ENCODE results near the gene CKAP2L.
A peak's percentile ranks its signal among the peaks of the same experiment; 100 is the strongest.
"Not testable (repeated sequence)": the region's sequence is repeated elsewhere in the genome, so short reads cannot be mapped to it uniquely, and the experiment has no call there.

CKAP2L gene

GRCh38 chr2:112724591-112725525, 39.6 kb downstream of the CKAP2L start:
- no peak for DNase-seq

GRCh38 chr2:112723995-112724394, 40.4 kb downstream of the CKAP2L start:
- DNase-seq = no peak

GRCh38 chr2:112723547-112723940, 40.9 kb downstream of the CKAP2L start:
- no peak for DNase-seq

- DNase-seq = no peak
Measured at GRCh38 chr2:112722816-112723546, 41.4 kb downstream of the CKAP2L start.

GRCh38 chr2:112721819-112722522, 42.4 kb downstream of the CKAP2L start:
- DNase-seq = no peak

- DNase-seq = no peak
Measured at GRCh38 chr2:112720785-112721184, 43.6 kb downstream of the CKAP2L start, which contains the start of gene NT5DC4. Gene NT5DC4, plus strand, starts transcription at chr2:112721020. Its CDS starts 60 bp downstream, at chr2:112721080.

GRCh38 chr2:112718863-112719370, 45.5 kb downstream of the CKAP2L start:
- DNase-seq = no peak

DNA sequence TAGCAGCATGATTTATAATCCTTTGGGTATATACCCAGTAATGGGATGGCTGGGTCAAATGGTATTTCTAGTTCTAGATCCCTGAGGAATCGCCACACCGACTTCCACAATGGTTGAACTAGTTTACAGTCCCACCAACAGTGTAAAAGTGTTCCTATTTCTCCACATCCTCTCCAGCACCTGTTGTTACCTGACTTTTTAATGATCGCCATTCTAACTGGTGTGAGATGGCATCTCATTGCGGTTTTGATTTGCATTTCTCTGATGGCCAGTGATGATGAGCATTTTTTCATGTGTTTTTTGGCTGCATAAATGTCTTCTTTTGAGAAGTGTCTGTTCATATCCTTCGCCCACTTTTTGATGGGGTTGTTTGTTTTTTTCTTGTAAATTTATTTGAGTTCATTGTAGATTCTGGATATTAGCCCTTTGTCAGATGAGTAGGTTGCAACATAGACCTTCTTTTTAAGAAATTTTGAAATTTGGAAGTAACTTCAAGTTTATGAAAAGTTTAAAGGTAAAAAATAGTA, 47.5 kb downstream of the CKAP2L start:
- not testable (repeated sequence) for DNase-seq

DNA sequence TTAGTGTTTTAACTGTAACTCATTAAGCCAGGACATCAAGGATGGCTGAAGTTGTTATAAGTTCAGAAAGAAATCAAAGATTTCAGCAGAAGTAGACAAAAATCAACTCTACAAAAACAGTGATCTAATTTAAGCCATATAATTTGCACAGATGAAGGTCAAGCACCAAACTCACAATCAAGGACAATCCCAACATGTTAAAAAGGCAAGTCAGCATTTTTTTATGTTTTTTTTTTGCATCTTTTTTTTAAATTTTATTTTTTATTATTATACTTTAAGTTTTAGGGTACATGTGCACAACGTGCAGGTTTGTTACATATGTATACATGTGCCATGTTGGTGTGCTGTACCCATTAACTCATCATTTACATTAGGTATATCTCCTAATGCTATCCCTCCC, 48.3 kb downstream of the CKAP2L start:
- not testable (repeated sequence) for DNase-seq

DNA sequence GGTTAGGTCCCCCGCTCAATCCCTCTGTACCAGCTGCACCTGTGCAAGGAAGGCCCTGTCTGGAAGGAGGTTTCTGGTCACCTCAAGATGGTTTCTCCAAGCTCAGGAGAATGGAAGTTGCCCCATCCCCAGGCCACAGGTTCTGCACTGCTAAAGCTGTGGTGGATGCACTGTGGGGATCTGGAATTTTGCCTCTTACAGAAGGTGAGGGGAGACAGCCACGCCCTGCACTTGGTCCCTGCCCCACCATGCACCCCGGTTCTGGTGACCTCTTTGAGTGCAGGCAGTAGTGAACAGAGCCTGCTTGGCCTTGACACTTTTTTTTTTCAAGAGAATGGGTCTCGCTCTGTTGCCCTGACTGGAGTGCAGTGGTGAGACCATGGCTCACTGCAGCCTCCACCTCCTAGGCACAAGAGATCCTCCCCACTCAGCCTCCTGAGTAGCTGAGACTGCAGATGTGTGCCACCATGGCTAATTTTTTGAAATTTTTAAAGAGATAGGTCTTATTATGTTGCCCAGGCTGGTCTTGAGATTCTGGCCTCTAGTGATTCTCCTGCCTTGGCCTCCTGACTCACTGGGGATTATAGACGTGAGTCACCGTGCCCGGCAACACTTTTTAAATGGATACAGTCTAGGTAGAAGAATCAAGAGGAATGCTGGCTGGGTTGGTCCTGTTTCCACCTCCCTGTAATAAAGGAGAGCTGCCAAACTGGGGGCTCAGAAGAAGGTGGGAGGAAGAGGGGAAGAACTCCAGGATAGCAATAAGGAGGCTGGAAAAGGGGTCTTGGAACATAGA, 49.4 kb downstream of the CKAP2L start:
- no peak for DNase-seq

DNA sequence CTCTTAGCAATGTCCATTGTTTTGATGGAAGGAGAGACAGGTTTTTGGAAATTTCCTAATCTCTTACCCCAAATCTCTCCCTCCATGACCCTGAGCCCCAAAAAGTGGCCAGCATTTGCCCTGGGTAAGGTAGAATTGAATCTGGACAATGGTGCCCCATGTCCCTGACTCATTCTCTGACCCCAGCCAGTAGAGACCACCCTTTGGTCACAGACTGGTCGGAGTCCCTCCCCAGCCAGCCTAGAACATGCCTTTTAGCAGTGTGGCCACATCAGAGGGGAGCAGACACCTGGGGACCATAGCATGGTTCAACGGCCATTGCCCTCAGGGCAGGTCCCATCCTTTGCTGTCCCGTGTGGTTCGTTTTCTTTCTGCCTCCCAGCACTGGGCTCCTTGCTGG, 50.1 kb downstream of the CKAP2L start:
- DNase-seq = no peak

DNA sequence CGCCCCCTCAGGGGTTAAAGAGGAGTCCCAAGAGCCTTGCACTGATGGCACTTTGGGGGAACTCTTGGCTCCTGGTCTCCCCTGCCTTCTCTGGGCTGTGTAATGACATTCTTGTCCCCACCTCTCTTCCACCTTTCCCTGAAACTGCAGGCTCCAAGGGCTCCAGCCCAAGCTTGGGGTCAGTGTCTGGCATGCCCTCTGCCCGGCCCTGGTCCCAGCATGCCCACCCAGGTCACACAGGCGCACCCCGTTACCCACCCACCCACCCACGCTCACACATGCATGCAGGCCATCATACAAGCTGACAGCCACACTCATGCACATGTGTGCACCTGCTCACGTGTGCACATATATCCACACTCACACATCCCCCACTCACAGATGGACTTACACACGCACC, 50.5 kb downstream of the CKAP2L start:
- DNase-seq = no peak

DNA sequence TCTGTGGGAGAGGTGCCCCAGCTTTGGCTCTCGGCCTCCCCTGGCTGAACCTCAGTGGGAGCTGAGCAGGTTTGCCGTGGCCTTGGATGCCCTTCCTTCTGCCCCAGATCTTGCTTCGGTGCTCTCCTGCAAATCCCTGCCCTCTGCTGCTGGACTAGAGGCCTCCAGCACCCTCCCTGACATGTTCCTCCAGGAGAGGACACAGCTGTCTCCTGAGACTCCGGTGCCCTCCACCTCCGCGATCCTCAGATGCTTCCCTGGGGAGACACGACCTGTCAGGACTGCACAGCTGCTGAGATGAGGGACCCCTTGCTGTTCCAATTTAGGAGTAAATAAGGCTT, 50.9 kb downstream of the CKAP2L start:
- DNase-seq = no peak

GRCh38 chr2:112712903-112713584, 51.4 kb downstream of the CKAP2L start:
- no peak for DNase-seq

DNA sequence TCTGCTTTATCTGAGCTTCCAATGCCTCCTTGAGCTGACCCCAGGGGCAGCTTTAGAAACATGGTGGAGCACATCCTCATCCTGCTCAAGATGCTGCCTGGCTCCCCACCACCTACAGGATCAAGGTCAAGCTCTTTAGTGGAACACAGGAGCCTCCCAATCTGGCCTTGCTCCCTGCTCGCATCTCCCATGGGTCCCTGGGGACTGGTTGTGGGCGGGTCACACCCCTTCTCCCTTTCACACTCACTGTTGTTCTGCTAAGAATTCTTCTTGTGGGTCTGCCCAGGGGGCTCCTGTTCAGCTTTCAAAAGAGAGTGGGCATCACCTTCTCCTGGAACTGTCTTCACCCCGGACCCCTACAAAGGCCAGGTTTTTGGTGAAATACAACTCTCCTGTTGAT, 51.9 kb downstream of the CKAP2L start:
- DNase-seq = no peak

DNA sequence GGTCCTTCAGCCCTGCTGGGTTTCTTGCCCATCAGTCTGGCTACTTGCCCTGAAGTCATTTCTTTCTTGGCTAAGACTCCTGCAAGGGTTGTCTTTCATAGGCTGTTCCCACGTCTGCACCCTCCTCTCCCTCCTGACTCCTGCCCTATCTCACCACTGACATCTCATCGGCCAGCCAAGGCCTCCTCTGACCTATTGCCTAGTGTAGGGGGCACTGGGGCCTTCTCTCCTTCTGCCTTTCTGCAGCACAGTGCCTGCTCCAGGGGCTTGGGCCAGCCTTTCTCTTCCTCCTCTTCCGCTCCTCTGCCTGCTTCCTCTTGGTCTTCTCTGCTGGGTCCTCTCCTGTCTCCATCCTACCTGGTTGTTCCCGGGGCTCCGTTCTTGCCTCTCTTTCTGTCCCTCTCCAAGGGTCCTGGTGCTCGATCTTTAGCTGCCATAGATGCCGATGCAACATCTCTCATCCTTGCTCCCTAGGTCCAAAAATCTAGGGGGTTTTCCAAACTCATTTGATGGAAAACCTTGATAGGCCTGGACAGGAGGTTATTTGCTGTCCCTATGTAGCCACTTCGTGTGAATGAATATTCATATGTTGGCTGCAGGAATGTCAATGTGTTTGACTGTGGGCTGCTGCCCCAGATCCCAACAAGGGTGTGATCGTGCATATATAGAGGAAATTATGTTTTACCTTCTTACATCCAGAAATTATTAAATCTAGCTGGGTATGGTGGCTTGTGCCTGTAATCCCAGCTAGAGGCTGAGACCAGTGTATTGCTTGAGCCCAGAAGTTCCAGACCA, 53.3 kb downstream of the CKAP2L start:
- DNase-seq = no peak

GRCh38 chr2:112709703-112710102, 54.7 kb downstream of the CKAP2L start:
- no peak for DNase-seq

- no peak for DNase-seq
Measured at GRCh38 chr2:112708968-112709367, 55.4 kb downstream of the CKAP2L start.

DNA sequence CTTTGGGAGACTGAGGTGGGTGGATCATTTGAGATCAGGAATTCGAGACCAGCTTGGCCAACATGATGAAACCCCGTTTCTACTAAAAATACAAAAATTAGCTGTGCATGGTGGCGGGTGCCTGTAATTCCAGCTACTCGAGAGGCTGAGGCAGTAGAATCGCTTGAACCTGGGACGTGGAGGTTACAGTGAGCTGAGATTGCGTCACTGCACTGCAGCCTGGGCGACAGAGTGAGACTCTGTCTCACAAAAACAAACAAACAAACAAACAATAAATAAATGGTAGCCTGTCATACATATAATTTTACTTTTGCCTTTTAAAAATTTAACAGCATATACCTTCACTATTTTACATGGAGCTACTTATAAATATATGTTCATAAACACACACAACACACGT, 57.5 kb downstream of the CKAP2L start:
- DNase-seq = not testable (repeated sequence)

GRCh38 chr2:112706170-112706664, 58.2 kb downstream of the CKAP2L start:
- DNase-seq = peak; percentile 51
